GOT3 (cell line): ENCODE results near the gene FIP1L1.
"Not testable (repeated sequence)": the region's sequence is repeated elsewhere in the genome, so short reads cannot be mapped to it uniquely, and the experiment has no call there.

Experiments used
- DNase-seq: peaks from one replicate; lab custom pipeline; 2025; ENCODE audit warnings: mixed read lengths; lab: John Stamatoyannopoulos, UW

Gene FIP1L1, protein sequence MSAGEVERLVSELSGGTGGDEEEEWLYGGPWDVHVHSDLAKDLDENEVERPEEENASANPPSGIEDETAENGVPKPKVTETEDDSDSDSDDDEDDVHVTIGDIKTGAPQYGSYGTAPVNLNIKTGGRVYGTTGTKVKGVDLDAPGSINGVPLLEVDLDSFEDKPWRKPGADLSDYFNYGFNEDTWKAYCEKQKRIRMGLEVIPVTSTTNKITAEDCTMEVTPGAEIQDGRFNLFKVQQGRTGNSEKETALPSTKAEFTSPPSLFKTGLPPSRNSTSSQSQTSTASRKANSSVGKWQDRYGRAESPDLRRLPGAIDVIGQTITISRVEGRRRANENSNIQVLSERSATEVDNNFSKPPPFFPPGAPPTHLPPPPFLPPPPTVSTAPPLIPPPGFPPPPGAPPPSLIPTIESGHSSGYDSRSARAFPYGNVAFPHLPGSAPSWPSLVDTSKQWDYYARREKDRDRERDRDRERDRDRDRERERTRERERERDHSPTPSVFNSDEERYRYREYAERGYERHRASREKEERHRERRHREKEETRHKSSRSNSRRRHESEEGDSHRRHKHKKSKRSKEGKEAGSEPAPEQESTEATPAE

DNA sequence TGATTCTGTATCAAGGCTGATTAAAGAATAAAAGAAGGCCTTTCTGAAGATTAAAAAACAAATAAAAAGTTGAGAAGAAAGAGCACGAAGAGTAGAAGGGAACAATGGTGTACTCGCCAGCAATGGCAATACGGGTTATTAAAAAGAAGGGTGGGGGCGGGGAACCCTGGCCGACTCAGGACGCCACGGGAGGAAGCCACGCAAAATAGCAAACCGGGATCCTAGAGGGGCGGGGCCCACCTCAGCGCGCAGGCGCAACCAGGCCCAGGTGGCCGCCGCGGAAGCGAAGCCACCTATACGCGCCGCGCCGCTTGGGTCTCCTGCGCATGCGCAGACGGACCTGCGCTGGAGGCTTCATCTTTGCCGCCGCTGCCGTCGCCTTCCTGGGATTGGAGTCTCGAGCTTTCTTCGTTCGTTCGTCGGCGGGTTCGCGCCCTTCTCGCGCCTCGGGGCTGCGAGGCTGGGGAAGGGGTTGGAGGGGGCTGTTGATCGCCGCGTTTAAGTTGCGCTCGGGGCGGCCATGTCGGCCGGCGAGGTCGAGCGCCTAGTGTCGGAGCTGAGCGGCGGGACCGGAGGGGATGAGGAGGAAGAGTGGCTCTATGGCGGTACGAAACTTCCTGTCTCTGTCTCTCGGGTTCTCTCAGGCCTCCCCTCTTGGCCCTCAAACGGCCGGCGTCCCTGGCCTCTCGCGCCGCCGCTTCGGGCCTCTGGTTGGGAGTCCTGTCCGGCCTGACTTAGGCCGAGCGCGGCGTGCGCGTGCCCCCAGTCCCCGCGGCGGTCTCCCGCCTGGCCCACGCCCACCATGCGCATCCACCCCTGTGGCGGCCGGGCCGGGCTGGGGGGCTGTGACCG lies at the start of gene FIP1L1:
Gene FIP1L1, plus strand, starts transcription at position 323 of the 852 bp plus-strand sequence. Its CDS starts 198 bp downstream, at position 521.
- DNase-seq = peak; percentile 47

DNA sequence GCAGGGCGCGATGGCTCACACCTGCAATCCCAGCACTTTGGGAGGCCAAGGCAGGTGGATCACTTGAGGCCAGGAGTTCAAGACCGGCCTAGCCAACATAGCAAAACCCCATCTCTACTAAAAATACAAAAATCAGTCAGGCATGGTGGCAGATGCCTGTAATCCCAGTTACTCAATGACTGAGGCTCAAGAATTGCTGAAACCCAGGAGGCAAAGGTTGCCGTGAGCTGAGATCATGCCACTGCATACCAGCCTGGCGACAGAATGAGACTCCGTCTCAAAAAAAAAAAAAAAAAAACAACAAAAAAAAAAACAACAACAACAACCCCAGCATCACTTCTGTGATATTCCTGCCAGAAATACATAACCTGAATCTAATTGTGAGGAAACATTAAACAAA lies 42.5 kb upstream of the FIP1L1 start:
- DNase-seq = not testable (repeated sequence)

DNA sequence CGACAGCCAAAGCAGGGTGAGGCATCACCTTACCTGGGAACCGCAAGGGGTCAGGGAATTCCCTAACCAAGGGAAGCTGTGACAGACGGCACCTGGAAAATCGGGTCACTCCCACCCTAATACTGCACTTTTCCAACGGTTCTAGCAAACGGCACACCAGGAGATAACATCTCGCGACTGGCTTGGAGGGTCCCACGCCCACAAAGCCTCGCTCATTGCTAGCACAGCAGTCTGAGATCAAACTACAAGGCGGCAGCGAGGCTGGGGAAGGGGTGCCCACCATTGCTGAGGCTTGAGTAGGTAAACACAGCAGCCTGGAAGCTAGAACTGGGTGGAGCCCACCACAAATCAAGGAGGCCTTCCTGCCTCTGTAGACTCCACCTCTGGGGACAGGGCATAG lies 37.3 kb upstream of the FIP1L1 start:
- not testable (repeated sequence) for DNase-seq

DNA sequence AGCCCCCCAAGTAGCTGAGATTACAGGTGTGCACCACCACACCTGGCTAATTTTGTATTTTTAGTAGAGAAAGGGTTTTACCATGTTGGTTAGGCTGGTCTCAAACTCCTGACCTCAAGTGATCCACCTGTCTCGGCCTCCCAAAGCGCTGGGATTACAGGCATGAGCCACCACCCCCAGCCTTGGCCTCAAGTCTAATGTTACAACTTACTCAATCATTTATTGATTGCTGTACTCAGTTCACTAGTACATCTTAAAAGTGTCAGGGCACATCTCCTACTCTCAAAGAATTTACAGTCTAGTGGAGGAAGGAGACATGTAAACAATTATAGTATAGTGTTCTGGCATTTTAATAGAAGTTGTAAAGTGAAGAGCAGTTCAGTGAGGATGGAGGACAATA lies 31.0 kb upstream of the FIP1L1 start:
- not testable (repeated sequence) for DNase-seq

DNA sequence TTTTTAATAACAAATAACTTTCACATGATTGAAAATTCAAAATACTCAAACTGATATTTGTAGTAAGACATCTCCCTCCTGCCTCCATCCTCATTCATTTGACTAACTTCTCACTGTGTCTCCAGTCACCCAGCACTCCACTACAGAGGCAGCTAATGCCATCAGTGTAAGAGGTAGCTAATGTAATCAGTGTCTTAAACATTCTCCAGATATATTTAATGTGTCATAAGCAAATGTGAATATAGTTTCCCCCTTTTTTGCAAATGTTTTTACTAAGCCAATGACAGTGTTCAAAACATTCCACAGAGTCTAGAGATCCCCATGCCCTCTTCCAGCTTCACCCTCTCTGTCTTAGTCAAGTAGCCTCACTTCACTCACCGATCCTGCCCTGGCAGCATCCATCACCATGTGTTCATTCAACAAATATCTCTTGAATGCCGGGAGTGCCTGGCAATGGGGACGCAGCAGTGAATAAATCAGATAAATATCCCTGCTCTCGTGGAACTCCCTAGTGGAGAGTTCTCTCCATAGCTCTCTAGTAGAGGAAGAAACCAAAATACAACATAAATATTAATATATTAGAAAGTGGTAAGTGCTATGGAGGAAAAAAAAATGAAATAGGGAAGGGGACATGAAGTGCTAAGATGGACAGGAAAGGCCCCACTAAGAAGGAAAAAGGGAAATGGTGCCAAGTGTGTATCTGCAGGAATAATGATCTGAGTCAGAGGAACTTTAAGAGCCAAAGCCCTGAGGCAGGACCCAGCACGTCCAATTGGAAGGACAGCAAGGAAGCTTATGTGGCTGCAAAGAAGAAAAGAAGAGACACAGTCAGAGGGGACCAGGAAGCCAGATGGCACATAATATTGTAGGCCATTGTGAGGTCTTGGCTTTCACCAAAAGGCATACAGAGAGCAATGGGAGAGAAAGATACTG lies 30.3 kb upstream of the FIP1L1 start:
- DNase-seq = no peak

DNA sequence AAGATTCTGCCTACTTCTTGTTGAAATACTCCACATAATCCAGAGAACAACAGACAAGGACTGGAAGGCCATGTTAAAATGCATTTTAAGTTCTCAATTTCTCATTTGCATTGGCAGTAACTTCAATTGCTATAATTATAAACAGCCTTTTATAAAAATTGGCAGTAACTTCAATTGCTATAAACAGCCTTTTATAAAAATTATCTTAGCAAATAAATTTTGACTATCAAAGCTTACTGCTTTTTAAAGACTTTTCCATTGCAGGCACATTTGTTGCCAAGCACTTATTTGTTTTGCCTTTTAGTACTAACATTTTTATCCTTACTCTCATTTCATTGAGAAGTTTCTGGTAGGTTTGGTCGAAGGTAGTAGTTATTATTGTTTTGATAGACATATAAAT lies 29.4 kb upstream of the FIP1L1 start:
- no peak for DNase-seq

DNA sequence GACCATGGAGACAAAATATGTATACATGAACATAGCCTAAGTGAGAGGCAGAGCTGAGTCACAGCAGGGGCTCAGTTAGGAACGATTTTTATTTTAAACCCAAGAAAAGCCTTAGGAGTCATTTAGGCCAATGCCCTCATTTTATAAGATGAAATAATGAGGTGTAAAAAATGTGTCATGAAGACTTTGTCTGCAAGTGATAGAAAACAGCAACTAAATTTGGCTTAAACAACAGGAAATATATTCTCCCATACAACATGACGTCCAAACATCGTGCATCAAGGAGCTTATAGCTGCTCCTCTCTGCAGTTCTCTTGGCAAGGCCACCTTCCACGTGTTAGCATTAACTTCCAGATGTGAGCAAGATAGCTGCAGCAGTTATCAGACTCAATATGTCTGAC lies 28.4 kb upstream of the FIP1L1 start:
- DNase-seq = no peak

DNA sequence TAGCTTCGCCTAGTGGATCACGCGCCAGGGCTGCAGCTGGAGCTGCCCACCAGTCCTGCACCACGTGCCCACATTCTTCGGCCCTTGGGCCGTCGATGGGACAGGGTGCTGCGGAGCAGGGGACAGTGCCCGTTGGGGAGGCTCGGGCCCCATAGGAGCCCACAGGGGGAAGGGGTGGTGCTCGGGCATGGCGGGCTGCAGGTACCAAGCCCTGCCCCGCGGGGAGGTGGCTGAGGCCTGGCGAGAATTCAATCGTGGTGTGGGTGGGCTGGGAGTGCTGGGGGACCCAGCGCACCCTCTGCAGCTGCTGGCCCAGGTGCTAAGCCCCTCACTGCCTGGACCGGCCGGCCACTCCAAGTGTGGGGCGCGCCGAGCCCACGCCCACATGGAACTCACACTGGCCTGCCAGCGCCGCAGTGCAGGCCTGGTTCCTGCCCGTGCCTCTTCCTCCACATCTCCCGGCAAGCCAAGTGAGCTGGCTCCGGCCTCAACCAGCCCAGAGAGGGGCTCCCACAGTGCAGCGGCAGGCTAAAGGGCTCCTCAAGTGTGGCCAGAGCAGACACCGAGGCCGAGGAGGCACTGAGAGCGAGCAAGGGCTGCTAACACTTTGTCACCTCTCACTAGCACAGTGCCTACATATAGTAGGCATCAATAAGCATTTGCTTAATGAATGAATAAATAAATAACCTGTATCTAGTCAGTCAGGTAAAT lies 23.3 kb upstream of the FIP1L1 start:
- no peak for DNase-seq

DNA sequence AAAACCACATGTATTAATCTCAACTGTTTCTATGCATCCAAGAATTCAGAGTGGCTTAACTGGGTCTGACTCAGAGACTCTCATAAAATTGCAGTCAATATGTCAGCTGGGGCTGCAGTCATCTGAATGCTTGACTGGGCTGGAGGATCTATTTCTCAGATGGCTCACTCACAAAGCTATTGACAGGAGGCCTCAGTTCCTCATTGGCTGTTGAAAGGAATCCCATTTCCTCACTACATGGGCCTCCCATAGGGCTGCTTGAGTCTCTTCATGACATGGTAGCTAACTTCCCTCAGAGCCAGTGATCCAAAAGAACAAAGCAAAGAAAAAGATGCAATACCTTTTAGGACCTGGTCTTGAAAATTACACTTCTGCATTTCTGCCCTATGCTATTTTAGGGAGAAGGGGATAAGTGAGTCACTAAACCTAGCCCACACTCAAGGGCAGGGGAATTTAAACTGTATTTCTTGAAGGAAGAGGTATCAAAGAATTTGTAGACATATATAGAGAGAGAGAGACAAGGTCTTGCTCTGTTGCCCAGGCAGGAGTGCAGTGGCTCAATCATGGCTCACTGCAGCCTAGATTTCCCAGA lies 21.4 kb upstream of the FIP1L1 start:
- no peak for DNase-seq

DNA sequence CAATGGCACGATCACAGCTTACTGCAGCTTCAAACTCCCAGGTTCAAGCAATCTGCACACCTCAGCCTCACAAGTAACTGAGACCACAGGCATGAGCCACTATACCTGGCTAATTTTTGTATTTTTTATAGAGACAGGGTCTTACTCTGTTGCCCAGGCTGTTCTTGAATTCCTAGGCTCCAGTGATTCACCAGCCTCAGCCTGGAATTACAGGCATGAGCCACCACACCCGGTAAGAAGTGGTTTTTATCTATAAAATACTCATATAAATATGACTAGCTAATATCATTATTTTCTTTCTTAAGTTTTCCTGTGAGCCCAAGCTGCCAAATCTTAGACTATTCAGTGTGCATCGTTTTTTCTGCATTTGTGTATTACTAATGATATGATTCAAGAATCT lies 16.0 kb upstream of the FIP1L1 start:
- DNase-seq = no peak

DNA sequence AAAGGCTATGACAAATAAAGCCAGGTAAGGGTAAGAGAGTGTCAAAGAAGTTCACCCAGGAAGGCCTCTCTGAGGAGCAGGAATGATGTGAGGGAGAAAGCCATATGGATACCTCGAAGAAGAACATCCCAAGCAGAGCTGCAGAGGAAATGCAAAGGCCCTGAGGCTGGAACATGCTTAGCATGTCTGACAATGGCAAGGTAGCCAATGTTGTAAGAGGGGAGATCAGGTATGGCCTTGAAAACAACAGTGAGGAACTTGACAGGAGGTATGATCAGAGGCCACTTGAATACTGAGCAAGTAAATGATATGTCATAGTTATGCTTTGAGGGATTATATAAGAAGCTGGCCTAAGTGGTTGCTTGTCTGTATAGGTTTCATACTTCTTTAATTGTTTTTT lies 15.3 kb upstream of the FIP1L1 start:
- DNase-seq = no peak

DNA sequence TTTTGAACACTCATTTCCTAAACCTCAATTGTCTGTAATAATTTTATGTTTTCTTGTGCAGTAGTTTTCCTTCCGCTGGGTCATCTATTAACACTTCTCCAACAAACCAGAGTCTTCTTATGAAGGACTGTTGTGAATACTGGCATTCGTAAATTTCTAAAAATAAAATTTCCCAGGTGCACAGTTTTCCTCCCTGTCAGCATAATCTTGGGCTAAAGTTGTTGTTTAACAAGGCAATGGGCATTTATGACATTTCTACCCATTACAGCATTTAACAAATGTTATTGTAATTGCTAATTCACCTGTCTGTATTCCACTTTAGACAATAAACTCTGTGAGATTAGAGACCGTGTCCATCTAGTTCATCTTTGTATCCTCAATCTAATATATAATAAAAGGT lies 12.8 kb upstream of the FIP1L1 start:
- DNase-seq = no peak

DNA sequence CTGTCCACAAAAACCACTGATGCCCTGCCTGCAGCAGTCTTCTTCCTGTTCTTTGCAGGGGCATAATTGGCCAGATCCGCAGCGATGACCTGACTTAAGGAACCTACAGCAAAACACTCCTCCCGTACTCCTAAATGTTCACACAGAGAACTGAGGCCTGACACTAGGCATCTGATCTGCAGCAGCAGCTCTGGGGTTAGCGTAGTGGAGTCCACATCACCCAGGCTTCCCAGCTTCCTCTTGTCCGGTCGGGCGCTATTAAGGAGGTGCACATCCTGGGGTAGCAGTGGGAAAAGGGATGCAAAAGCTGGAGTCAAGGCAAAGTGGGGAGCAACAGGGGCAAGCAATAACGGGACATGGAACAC lies 12.3 kb upstream of the FIP1L1 start:
- DNase-seq = no peak

DNA sequence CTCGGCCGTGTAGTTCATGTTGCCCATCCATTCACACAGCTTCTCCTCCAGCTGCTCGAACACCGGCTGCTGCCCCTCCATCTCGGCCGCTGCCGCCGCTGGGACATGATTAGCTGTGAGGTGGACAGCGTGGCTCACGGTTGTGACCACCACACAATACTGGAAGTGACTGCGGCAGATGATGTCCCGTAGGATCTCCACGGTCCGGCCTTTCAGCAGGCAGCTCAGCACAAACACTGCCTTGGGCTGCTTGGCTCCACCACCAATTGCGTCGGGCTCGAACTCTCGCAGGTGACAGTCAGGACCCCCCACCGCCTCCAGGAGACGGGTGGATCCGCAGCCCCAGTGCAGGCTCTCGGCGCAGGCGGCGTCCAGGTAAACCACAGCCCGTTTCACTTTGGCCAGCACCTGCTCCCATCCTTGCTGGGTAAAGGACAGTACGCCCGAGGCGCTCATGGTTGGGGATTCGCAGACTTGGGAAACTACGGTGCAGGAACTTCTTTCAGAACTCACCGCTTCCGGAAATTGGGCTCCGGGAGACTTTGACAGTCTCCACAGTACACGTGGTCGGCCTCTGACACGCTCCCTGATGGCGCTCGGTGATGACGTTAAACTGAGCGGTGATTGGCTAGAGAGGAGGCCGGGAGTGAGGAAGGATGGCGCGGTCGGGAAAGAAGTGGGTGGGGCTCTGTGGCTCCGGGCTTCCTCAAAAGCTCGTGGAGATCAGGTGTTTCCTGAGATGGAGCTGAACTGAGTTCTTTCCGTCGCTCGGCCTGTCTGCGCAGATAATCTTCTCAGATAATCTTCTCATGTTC lies 11.7 kb upstream of the FIP1L1 start, which contains the start of gene SCFD2:
Gene SCFD2, minus strand, starts transcription at position 576 of the 815 bp plus-strand sequence.
- peak; percentile 45 for DNase-seq

DNA sequence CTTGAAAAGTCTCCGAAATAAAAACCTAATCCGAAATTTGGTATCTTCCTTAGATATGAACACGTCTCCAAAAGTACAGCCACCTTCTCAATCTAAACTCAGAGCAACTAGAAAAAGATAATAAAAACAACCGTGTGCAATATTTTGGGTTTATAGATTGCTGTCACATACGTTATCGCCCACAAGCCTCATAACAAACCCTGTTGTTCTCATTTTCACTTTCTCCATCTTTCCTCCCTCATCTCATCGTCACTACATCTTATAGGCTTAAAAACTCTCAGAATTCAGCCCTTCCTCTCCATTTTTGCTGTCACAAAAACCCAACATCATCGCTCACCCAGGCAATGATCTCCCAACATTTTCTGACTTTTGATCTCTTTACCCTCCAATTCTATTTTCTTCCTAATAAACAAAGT lies 11.1 kb upstream of the FIP1L1 start:
- DNase-seq = no peak

DNA sequence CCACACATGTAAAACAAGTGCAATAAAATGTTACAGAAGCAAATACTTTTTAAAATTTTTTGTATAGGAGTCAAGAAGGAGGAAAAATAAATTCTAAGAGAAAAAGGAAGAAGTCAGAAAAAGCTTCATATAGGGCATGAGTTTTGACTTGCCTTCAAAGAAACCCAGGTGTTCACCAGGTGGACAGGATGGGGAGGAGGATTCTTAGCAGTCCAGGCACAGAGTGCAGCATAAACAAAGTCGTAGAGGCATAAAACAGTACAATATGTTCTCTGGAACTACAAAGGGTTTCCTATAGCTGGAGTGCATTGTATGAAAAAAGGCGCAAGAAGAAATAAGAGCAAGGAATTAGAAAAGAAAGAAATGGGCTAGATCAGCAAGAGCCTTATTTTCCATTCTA lies 9.7 kb upstream of the FIP1L1 start:
- no peak for DNase-seq

DNA sequence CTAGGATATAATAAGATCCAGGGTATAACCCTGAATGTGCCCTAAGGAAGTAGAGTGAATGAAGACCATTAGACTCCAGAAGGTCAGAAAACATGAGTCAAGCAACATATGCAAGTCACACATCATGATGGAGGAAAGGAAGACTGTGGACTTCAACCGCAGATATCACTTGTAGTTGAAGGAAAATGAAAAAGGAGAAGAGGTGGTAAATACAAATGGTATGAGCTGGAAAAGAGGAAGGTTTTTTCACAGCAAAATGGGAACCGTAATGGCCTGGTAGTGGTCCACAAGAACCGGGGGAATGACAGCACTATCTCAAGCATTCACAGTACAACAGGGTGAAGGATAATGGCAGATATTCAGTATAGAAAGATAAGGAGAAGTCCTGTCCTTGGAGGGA lies 6.4 kb upstream of the FIP1L1 start:
- no peak for DNase-seq

DNA sequence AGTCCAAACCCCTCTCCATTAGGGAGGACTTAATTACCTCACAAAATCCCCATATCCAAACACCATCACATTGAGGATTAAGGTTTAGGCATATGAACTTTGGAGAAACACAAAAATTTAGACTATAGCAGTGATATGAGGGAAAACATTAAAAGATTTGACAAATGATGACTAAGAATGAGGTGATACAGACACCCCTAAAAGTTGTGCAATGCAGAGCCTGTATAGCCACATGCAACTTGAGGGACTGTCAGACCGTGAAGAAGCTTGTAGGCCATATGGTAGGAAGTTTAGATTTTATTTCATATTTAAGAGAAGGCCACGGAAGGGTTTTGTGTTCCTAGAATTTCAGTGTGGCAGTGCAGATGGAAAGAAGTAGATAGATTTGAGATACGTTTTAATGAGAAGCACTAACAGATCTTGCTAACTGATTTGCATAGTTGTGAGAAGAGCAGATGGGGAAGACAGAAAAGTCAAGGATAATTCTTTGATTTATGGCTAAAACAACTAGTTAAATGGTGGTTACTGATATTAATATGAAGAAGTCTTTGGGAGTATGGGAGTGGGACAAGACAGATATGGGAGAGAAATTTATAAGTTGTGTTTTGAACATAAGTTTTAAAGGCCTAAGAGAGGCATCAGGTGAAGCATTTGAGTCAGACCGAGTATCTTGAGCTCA lies 5.5 kb upstream of the FIP1L1 start:
- DNase-seq = no peak

DNA sequence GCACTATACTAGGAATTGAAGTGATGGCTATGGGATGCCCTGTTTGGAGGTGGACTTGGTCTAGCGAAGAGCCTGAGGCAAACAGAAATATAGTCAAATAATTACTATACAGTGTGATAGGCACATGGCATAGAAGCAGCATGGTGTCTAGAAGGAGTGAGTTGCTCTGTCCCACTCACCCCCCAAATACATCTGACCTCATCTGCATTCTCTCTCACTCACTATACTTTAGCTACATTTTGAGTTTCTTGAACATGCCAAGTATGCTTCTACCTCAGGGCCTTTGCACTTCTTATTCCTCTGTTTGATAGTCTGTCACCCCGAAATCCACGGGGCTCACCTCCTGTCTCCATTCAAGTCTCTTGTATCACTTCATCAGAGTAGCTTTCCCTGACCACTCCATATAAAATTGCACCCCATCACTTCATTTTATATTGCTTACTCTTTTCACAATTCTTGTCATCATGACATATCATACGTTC lies 2.6 kb upstream of the FIP1L1 start:
- DNase-seq = no peak
